ENCODE data around the gene STT3B. TPM values are rescaled to one million over a fixed set of nuclear protein-coding genes. Genes with fewer than 3 reads are reported as not detected.

The STT3B gene
- total RNA-seq: 10 to 100 TPM; 53.8 to 70.9 (median 65.1) TPM
- long read RNA-seq, partial matches to known transcripts: 0 of 1 reads
- long read RNA-seq, other reads (novel, unspliced or antisense): 1 of 1 reads

DNA sequence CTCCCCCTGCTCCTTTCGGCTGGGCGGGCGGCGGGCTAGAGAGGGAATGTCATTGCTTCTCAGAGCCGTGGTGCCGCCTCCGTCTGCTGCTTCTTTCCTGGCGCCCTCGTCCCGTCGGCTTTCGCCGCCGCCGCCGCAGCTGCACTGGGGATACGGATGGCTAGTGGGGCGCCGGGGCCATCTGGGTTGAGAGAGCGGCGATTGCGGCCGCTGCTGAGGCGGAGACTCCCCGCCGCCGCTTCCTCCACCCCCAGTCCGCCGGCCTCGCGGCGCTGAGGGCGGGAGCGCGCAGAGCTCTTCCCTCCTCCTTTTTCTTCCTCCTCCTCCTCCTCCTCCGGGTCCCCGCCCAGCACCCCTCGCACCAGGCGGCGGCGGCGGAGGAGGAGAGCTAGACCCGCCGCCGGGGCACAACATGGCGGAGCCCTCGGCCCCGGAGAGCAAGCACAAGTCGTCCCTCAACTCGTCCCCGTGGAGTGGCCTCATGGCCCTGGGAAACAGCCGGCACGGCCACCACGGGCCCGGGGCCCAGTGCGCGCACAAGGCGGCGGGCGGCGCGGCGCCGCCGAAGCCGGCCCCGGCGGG, at the start of gene STT3B:
Gene STT3B, plus strand, starts transcription at position 339 of the 582 bp plus-strand sequence. Its CDS starts 74 bp downstream, at position 413.
- intact Hi-C loops (cut with DNase I): no loop called here
- Histone ChIP-seq H3K27ac (peak within 1 kb of the TSS; percentile 86 to 98 (median 89)), H3K9me3 (no peaks in the 10 kb centered on the region), H3K4me3 (peak within 1 kb of the TSS; percentile 74 to 93 (median 89)), H3K27me3 (no peaks in the 10 kb centered on the region), H3K36me3 (no peaks in the 10 kb centered on the region), H3K4me1 (peaks cover 0 to 35% (median 13%) of the 10 kb centered on the region in 4 donors)
- WGBS (ENCODE audit: insufficient coverage, low coverage, low lambda C conversion rate, missing lambda C conversion rate): 0% methylated on average over 15 of the region's 68 CpGs
- ATAC-seq (peak; percentile 65 to 80 (median 72)), DNase-seq (peak; percentile 86 to 90 (median 88))
- no peak for TF ChIP-seq CTCF (IDR thresholded peaks at IDR 0.05)
- TF ChIP-seq POLR2A (IDR thresholded peaks at IDR 0.05): peak; percentile 98

GRCh38 chr3:31483776-31484175, 48.9 kb upstream of the STT3B start:
- intact Hi-C loops (cut with DNase I): no loop called here
- DNase-seq: no peak
- 69% methylated on average over 1 of the region's 1 CpG for WGBS (ENCODE audit: insufficient coverage, low coverage, low lambda C conversion rate, missing lambda C conversion rate)

DNA sequence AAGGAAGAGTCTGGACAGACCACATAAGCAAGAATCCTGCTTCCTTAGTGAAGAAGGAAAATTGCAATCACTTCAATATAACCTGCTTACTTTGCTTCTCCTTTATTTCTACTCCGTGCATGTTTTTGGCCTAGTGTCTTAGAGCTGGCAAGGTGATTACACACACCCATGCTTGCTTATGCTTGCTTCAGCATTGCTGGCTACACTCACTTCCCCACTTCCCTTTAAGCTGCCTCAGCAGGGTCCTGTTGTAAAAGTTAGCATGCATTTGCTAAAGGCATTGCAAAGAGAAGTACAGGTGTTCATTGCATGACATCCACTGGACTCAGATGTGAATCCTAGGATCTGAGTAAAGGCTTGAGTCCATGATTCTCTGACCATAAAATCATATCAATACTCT, 47.5 kb upstream of the STT3B start:
- Histone ChIP-seq H3K36me3 (no peaks in the 10 kb centered on the region), H3K9me3 (no peaks in the 10 kb centered on the region), H3K27me3 (no peaks in the 10 kb centered on the region), H3K4me1 (no peaks in the 10 kb centered on the region), H3K4me3 (no peak overlapping the region), H3K27ac (no peak overlapping the region)
- ATAC-seq: no peak
- 33% methylated on average over 1 of the region's 1 CpG for WGBS (ENCODE audit: insufficient coverage, low coverage, low lambda C conversion rate, missing lambda C conversion rate)
- DNase-seq: no peak
- intact Hi-C loops (cut with DNase I): no loop called here
- TF ChIP-seq POLR2A (IDR thresholded peaks at IDR 0.05) (no peak), CTCF (IDR thresholded peaks at IDR 0.05) (no peak)

More at GRCh38 chr3:31483776-31484175, 48.9 kb upstream of the STT3B start:
- no peaks in the 10 kb centered on the region for H3K36me3 ChIP-seq
- ATAC-seq: no peak
- no peaks in the 10 kb centered on the region for H3K9me3 ChIP-seq
- H3K4me3 ChIP-seq: no peak overlapping the region
- no peaks in the 10 kb centered on the region for H3K4me1 ChIP-seq
- H3K27ac ChIP-seq: no peak overlapping the region
- H3K27me3 ChIP-seq: no peaks in the 10 kb centered on the region
- no peak for TF ChIP-seq POLR2A (IDR thresholded peaks at IDR 0.05)
- no peak for TF ChIP-seq CTCF (IDR thresholded peaks at IDR 0.05)

GRCh38 chr3:31486865-31487533, 45.7 kb upstream of the STT3B start:
- 61% methylated on average over 6 of the region's 7 CpGs for WGBS (ENCODE audit: insufficient coverage, low coverage, low lambda C conversion rate, missing lambda C conversion rate)
- Histone ChIP-seq H3K4me3 (no peak overlapping the region), H3K4me1 (no peaks in the 10 kb centered on the region), H3K36me3 (no peaks in the 10 kb centered on the region), H3K27ac (no peak overlapping the region), H3K9me3 (no peaks in the 10 kb centered on the region), H3K27me3 (no peaks in the 10 kb centered on the region)
- intact Hi-C loops (cut with DNase I): no loop called here
- DNase-seq (no peak), ATAC-seq (peak in 1 of 4 donors; percentile 43)
- no peak for TF ChIP-seq POLR2A (IDR thresholded peaks at IDR 0.05)
- no peak for TF ChIP-seq CTCF (IDR thresholded peaks at IDR 0.05)

All from right lobe of liver (tissue), 6 donors.